ENCODE measurements around the gene ZNF506. TPM values are rescaled to one million over a fixed set of nuclear protein-coding genes. Genes with fewer than 3 reads are reported as not detected.
"Not testable (repeated sequence)": the region's sequence is repeated elsewhere in the genome, so short reads cannot be mapped to it uniquely, and the experiment has no call there.

Gene ZNF506
- total RNA-seq (49.9 and 55.0 TPM in 2 replicates), polyA plus RNA-seq (9.3 and 18.0 TPM in 2 replicates)

DNA sequence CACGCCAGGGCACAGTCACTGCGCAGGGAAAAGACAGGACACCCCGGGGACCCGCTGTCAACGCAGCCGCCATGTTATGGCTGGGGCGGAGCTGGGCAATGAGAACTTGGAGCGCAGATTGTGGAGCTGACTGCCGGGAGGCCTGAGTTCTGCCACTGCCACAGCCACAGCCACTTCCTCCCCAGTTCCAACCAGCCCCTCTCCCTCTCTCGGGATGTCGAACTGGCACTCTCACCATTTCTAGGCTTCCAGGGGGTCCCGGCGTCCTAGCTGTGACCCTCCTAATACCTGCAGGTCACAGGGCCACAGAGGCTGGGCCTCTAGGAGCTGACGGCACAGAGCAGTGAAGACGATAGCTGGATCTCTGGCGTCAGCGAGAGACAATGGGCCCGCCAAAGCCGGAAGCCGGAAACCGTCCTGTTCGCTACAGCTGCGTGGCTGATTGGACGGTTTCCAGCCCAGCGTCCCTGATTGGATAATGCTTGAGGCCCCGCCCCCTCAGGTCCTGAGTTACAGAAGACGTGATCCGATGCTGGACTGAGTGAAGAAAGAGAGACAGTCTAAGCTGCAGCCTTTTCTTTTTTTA lies at the start of gene ZNF506:
Gene ZNF506 (minus strand): TSS at position 385 of the 586 bp plus-strand sequence. CDS start 147 bp downstream, at position 238.
- no peaks in the 10 kb centered on the region for H3K9me3 ChIP-seq (ENCODE audit: low read depth)
- peaks cover 6% of the 10 kb centered on the region for H3K36me3 ChIP-seq
- H3K27ac ChIP-seq = peak within 1 kb of the TSS; percentile 98
- TF ChIP-seq, protein P1, sequence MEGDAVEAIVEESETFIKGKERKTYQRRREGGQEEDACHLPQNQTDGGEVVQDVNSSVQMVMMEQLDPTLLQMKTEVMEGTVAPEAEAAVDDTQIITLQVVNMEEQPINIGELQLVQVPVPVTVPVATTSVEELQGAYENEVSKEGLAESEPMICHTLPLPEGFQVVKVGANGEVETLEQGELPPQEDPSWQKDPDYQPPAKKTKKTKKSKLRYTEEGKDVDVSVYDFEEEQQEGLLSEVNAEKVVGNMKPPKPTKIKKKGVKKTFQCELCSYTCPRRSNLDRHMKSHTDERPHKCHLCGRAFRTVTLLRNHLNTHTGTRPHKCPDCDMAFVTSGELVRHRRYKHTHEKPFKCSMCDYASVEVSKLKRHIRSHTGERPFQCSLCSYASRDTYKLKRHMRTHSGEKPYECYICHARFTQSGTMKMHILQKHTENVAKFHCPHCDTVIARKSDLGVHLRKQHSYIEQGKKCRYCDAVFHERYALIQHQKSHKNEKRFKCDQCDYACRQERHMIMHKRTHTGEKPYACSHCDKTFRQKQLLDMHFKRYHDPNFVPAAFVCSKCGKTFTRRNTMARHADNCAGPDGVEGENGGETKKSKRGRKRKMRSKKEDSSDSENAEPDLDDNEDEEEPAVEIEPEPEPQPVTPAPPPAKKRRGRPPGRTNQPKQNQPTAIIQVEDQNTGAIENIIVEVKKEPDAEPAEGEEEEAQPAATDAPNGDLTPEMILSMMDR (IDR thresholded peaks at IDR 0.05; ENCODE audit: low read depth, low read length) = no peak
- no peaks in the 10 kb centered on the region for H3K27me3 ChIP-seq
- H3K4me1 ChIP-seq (ENCODE audit: low read depth) = no peaks in the 10 kb centered on the region
- peak; percentile 99 for DNase-seq (ENCODE audit: low read depth in 1 of 2, low spot score in 1 of 2)
- peak within 1 kb of the TSS; percentile 89 for H3K4me3 ChIP-seq

DNA sequence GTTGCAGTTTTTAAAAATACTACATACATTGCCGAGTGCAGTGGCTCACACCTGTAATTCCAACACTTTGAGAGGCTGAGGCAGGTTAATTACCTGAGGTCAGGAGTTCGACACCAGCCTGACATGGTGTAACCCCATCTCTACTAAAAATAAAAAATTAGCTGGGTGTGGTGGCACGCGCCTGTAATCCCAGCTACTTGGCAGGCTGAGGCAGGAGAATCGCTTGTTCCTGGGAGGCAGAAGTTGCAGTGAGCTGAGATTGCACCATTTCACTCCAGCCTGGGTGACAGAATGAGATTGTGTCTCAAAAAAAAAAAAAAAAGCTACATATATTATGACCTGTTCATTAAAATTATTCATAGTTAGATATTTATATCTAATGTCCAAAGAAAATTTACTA lies 48.5 kb upstream of the ZNF506 start:
- H3K27ac ChIP-seq; H3K4me1 ChIP-seq (ENCODE audit: low read depth); H3K27me3 ChIP-seq; H3K36me3 ChIP-seq; H3K9me3 ChIP-seq (ENCODE audit: low read depth); H3K4me3 ChIP-seq; DNase-seq (ENCODE audit: low read depth in 1 of 2, low spot score in 1 of 2): not testable (repeated sequence)

GRCh38 chr19:19866611-19867248 lies 45.2 kb upstream of the ZNF506 start:
- Histone ChIP-seq H3K4me3 (peak overlapping the region; percentile 82), H3K36me3 (no peaks in the 10 kb centered on the region), H3K27me3 (no peaks in the 10 kb centered on the region), H3K27ac (peak overlapping the region; percentile 98), H3K4me1 (ENCODE audit: low read depth) (peaks cover 10% of the 10 kb centered on the region), H3K9me3 (ENCODE audit: low read depth) (no peaks in the 10 kb centered on the region)
- peak; percentile 15 to 73 for DNase-seq (ENCODE audit: low read depth in 1 of 2, low spot score in 1 of 2)
- TF ChIP-seq, protein P1 (IDR thresholded peaks at IDR 0.05; ENCODE audit: low read depth, low read length) = no peak

GRCh38 chr19:19865750-19866610 lies 44.4 kb upstream of the ZNF506 start, which contains the start of gene ZNF253:
Gene ZNF253, plus strand, starts transcription at chr19:19865882. Its CDS starts 115 bp downstream, at chr19:19865997.
- Histone ChIP-seq H3K36me3 (no peaks in the 10 kb centered on the region), H3K4me3 (peak within 1 kb of the TSS; percentile 82), H3K4me1 (ENCODE audit: low read depth) (peaks cover 10% of the 10 kb centered on the region), H3K27me3 (no peaks in the 10 kb centered on the region), H3K27ac (peak within 1 kb of the TSS; percentile 98), H3K9me3 (ENCODE audit: low read depth) (no peaks in the 10 kb centered on the region)
- DNase-seq (ENCODE audit: low read depth in 1 of 2, low spot score in 1 of 2) = peak; percentile 96 to 98
- TF ChIP-seq, protein P1 (IDR thresholded peaks at IDR 0.05; ENCODE audit: low read depth, low read length) = no peak

- Histone ChIP-seq H3K4me1 (ENCODE audit: low read depth) (no peaks in the 10 kb centered on the region), H3K27ac (no peak overlapping the region), H3K27me3 (no peaks in the 10 kb centered on the region), H3K9me3 (ENCODE audit: low read depth) (no peaks in the 10 kb centered on the region), H3K4me3 (peak overlapping the region; percentile 80), H3K36me3 (no peaks in the 10 kb centered on the region)
- DNase-seq (ENCODE audit: low read depth in 1 of 2, low spot score in 1 of 2) = peak; percentile 48 to 86
- TF ChIP-seq, protein P1 (IDR thresholded peaks at IDR 0.05; ENCODE audit: low read depth, low read length) = no peak
Measured at GRCh38 chr19:19860756-19861390, 39.3 kb upstream of the ZNF506 start.
